SK-N-SH (cell line): ENCODE data around the gene COMMD6. TPM values are rescaled to one million over a fixed set of nuclear protein-coding genes. Genes with fewer than 3 reads are reported as not detected.

ENCODE experiments used
- CTCF ChIA-PET: fragments of 300-600, 350-600 bp; formaldehyde crosslinking; extraction: SDS; loops from one replicate; lab custom pipeline; 2021; lab: Yijun Ruan, JAX
- POLR2A ChIA-PET: fragments of 350-600 bp; sonication (Branson Sonifier 250); formaldehyde crosslinking; extraction: SDS; loops from one replicate; lab custom pipeline; 2020; ENCODE audit warnings: antibody characterized with exemption, inconsistent platforms; lab: Yijun Ruan, JAX
- DNase-seq: peaks from one replicate; pipeline ENCODE4 v3.0.0; 2012
- H2AFZ ChIP-seq: fragments of 200-600 bp; sonication (generic); 2 replicates; pipeline ENCODE4 v1.8.1; 2016; ENCODE audit warnings: antibody characterized with exemption, mild to moderate bottlenecking, low read depth
- H3F3A ChIP-seq: fragments of 200-600 bp; sonication (generic); replicated peaks from 2 replicates; pipeline ENCODE3; 2016; ENCODE audit warnings: antibody characterized with exemption, mild to moderate bottlenecking; ENCODE audit not compliant: insufficient read depth
- H3K27ac ChIP-seq, 2 experiments: fragments of 200-500 bp in 1 of 2; fragments of 200-600 bp in 1 of 2; sonication (Bioruptor generic) in 1 of 2; sonication (generic), shearing (Covaris generic) in 1 of 2; 2 replicates each; pipeline versions ENCODE4 v1.5.1 to v1.6.1; 2014 to 2016; ENCODE audit warnings: low read depth in 2 of 2, inconsistent platforms in 1 of 2, low read length in 1 of 2, mild to moderate bottlenecking in 1 of 2, mixed read lengths in 1 of 2
- H3K27me3 ChIP-seq: fragments of 200-600 bp; sonication (generic), shearing (Covaris generic); 2 replicates; pipeline ENCODE4 v1.6.1; 2016; ENCODE audit warnings: mixed run types; ENCODE audit not compliant: insufficient read depth
- H3K36me3 ChIP-seq, 2 experiments: fragments of 200-500 bp in 1 of 2; fragments of 200-600 bp in 1 of 2; sonication (Bioruptor generic) in 1 of 2; sonication (generic) in 1 of 2; replicated peaks in 1 of 2; 2 replicates each; pipeline versions ENCODE3 to v1.5.1; 2014 to 2016; ENCODE audit warnings: low read length in 1 of 2, mild to moderate bottlenecking in 1 of 2; ENCODE audit not compliant: insufficient read depth in 2 of 2, control insufficient read depth in 1 of 2
- H3K4me1 ChIP-seq, 2 experiments: fragments of 200-500 bp in 1 of 2; fragments of 200-600 bp in 1 of 2; sonication (Bioruptor generic) in 1 of 2; sonication (generic), shearing (Covaris generic) in 1 of 2; 2 replicates each; pipeline versions ENCODE4 v1.5.1 to v1.6.1; 2014 to 2016; ENCODE audit warnings: low read depth in 1 of 2, low read length in 1 of 2, mixed run types in 1 of 2; ENCODE audit not compliant: insufficient read depth in 2 of 2, control insufficient read depth in 1 of 2
- H3K4me2 ChIP-seq: fragments of 200-600 bp; sonication (generic), shearing (Covaris generic); 2 replicates; pipeline ENCODE4 v1.6.1; 2017; ENCODE audit warnings: mixed run types
- H3K4me3 ChIP-seq, 2 experiments: fragments of 200-500 bp in 1 of 2; fragments of 200-600 bp in 1 of 2; sonication (Bioruptor generic) in 1 of 2; sonication (generic), shearing (Covaris generic) in 1 of 2; 2 replicates each; pipeline versions ENCODE4 v1.5.1 to v1.8.1; 2014 to 2016; ENCODE audit warnings: low read depth in 2 of 2, inconsistent platforms in 1 of 2, low read length in 1 of 2, mild to moderate bottlenecking in 1 of 2, mixed read lengths in 1 of 2, moderate library complexity in 1 of 2
- H3K79me2 ChIP-seq: fragments of 200-600 bp; sonication (generic); 2 replicates; pipeline ENCODE4 v1.8.1; 2017; ENCODE audit warnings: mild to moderate bottlenecking; ENCODE audit not compliant: insufficient read depth
- H3K9ac ChIP-seq: fragments of 200-600 bp; sonication (generic); 2 replicates; pipeline ENCODE4 v1.6.1; 2017; ENCODE audit warnings: mixed run types
- H3K9me2 ChIP-seq: fragments of 200-600 bp; sonication (generic); 2 replicates; pipeline ENCODE4 v1.6.1; 2017; ENCODE audit warnings: mixed run types
- H3K9me3 ChIP-seq: fragments of 200-600 bp; sonication (generic); 2 replicates; pipeline ENCODE4 v1.6.1; 2017; ENCODE audit warnings: mixed run types, mild to moderate bottlenecking, moderate library complexity
- H4K20me1 ChIP-seq: fragments of 200-600 bp; sonication (generic); 2 replicates; pipeline ENCODE4 v1.6.1; 2017; ENCODE audit warnings: mild to moderate bottlenecking, mixed run types; ENCODE audit not compliant: insufficient read depth
- CTCF ChIP-seq: fragments of 200-600 bp; sonication (generic); IDR thresholded peaks from 2 replicates; pipeline ENCODE4 v1.6.1; 2017; ENCODE audit warnings: antibody characterized with exemption, mild to moderate bottlenecking, moderate library complexity
- ELF1 ChIP-seq: IDR thresholded peaks from 2 replicates; pipeline ENCODE4 v1.4.0; 2012
- GABPA ChIP-seq: IDR thresholded peaks from 2 replicates; pipeline ENCODE4 v1.4.0; 2012; ENCODE audit warnings: low read depth, mild to moderate bottlenecking
- GATA2 ChIP-seq: sonication (generic); formaldehyde crosslinking; IDR thresholded peaks from 2 replicates; pipeline ENCODE4 v1.5.0; 2020; ENCODE audit warnings: mild to moderate bottlenecking, missing genetic modification reagents
- JUND ChIP-seq: IDR thresholded peaks from 2 replicates; pipeline ENCODE4 v1.4.0; 2012
- RAD21 ChIP-seq: IDR thresholded peaks from 2 replicates; pipeline ENCODE4 v1.6.1; 2012; ENCODE audit warnings: mild to moderate bottlenecking, low read length
- REST ChIP-seq: IDR thresholded peaks from 2 replicates; pipeline ENCODE4 v1.6.1; 2012; ENCODE audit warnings: mild to moderate bottlenecking, low read depth, low read length, moderate library complexity
- RXRA ChIP-seq: IDR thresholded peaks from 2 replicates; pipeline ENCODE4 v1.4.0; 2012; ENCODE audit warnings: low read depth, mild to moderate bottlenecking, borderline replicate concordance
- TCF12 ChIP-seq: IDR thresholded peaks from 2 replicates; pipeline ENCODE4 v1.4.0; 2012
- WGBS: methylation state at CpG from one replicate; pipeline ENCODE4 v1.1.6; 2017; ENCODE audit warnings: low lambda C conversion rate; 5-methylcytosine and 5-hydroxymethylcytosine counted together
- polyA plus RNA-seq, 3 experiments: library from polyadenylated mRNA; depleted of rRNA; stranded (reverse); fragments of >200 nt; gene quantifications; 2 replicates each; pipeline ENCODE4 v1.2.3, GENCODE V29; 2012
- TF ChIP-seq, protein P1 (sequence below): IDR thresholded peaks from 2 replicates; pipeline ENCODE4; 2012

COMMD6 gene
- polyA plus RNA-seq, 1 of the 3 experiments (the other 2 are of a cell fraction): 76.9 TPM

- no peak overlapping the region for H3K4me3 ChIP-seq
- H4K20me1 ChIP-seq: no peaks in the 10 kb centered on the region
- TF ChIP-seq, protein P1, sequence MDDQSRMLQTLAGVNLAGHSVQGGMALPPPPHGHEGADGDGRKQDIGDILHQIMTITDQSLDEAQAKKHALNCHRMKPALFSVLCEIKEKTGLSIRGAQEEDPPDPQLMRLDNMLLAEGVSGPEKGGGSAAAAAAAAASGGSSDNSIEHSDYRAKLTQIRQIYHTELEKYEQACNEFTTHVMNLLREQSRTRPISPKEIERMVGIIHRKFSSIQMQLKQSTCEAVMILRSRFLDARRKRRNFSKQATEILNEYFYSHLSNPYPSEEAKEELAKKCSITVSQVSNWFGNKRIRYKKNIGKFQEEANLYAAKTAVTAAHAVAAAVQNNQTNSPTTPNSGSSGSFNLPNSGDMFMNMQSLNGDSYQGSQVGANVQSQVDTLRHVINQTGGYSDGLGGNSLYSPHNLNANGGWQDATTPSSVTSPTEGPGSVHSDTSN: no peak
- TF ChIP-seq RXRA (no peak), CTCF (peak; percentile 73), JUND (no peak), RAD21 (peak; percentile 63), GABPA (no peak), REST (no peak)
- TF ChIP-seq, all 33 proteins: peak for 2
- ChIA-PET POLR2A (no interaction called here), CTCF (interaction anchor here (1.2 kb wide), 1 partner anchor 32 kb away, joined by 3 read pairs; no protein-coding TSS in a partner anchor)
- Histone ChIP-seq H3K4me2 (no peak overlapping the region), H3K9me3 (no peaks in the 10 kb centered on the region), H3F3A (peaks cover 3% of the 10 kb centered on the region), H3K36me3 (peaks cover 29 to 35% of the 10 kb centered on the region in 2 experiments), H3K4me1 (peaks cover 7 to 11% of the 10 kb centered on the region in 2 experiments; a peak in 2 of 4 replicates), H2AFZ (no peak overlapping the region), H3K9ac (no peak overlapping the region), H3K27me3 (no peaks in the 10 kb centered on the region), H3K79me2 (peaks cover 17% of the 10 kb centered on the region; the same call in 1 of the 2 replicates), H3K27ac (no peak overlapping the region), H3K9me2 (no peaks in the 10 kb centered on the region)
- peak; percentile 15 for DNase-seq
Observed at GRCh38 chr13:75566658-75567057, 29.0 kb upstream of the COMMD6 start.

DNA sequence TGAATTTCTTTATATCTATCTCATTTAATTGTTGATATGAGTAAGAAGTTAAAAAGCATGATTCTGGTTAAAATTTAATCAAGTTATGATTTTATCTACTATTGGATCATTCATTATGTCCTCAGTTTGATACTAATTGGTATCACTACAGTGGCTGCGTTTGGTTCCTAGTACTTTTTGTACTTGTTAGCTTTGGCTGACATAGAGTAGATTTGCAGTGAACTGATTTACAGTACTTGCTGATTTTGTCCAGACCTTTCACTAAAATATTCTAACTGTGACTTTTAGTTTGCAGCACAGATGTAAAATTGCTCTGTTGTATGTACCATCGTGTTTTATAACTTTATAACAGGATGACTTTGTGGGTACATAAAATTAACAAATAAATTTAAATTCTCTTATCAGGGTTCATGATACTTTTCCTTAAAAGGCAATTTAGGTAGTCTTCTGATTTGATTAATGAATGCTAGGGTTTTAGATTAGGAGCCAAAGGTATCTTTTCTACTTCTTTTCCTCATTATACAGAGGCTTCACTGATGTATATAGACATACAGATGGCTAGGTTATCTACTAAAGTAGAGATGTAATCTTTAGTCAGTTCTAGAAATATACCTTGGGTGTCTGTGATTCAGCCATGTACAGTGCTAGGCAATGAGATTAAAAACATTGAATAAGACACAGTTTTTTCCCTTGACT, 20.7 kb upstream of the COMMD6 start:
- POLR2A ChIA-PET: no interaction called here
- Histone ChIP-seq H3K9me3 (no peaks in the 10 kb centered on the region), H3K36me3 (peaks cover 20 to 28% of the 10 kb centered on the region in 2 experiments), H3K79me2 (no peaks in the 10 kb centered on the region), H3K9ac (no peak overlapping the region), H3K4me3 (no peak overlapping the region), H3K27me3 (no peaks in the 10 kb centered on the region), H3K9me2 (no peaks in the 10 kb centered on the region), H4K20me1 (no peaks in the 10 kb centered on the region), H2AFZ (no peak overlapping the region), H3K4me2 (no peak overlapping the region), H3K27ac (peak overlapping the region in 1 of 2 experiments; percentile 69; a peak in 3 of 4 replicates), H3K4me1 (peaks cover 0 to 3% of the 10 kb centered on the region in 2 experiments; a peak in 2 of 4 replicates), H3F3A (peaks cover 13% of the 10 kb centered on the region)
- WGBS: 32% methylated on average over 2 of the region's 2 CpGs
- TF ChIP-seq TCF12 (no peak), GATA2 (CRISPR knock-in tag) (peak; percentile 52), ELF1 (no peak)
- CTCF ChIA-PET: interaction anchor here (1.0 kb wide), 1 partner anchor 7 kb away, joined by 3 read pairs; no protein-coding TSS in a partner anchor
- peak; percentile 23 for DNase-seq
